ENCODE results near the gene VPS4A.

- TF ChIP-seq CTCF (IDR thresholded peaks at IDR 0.05) (no peak), POLR2AphosphoS5 (IDR thresholded peaks at IDR 0.05; ENCODE audit: low read depth, low read length) (no peak)
Observed at GRCh38 chr16:69349536-69349935, 38.4 kb downstream of the VPS4A start.
